BJ (cell line): Measurements from ENCODE around the gene INHBE. TPM values are rescaled to one million over a fixed set of nuclear protein-coding genes. Genes with fewer than 3 reads are reported as not detected.

Source experiments
- CTCF ChIA-PET: fragments of 350-600 bp; formaldehyde crosslinking; extraction: SDS; loops from one replicate; lab custom pipeline; 2021; ENCODE audit warnings: antibody characterized with exemption, inconsistent platforms; lab: Yijun Ruan, JAX
- POLR2A ChIA-PET: fragments of 300-600 bp; sonication (Branson Sonifier 250); formaldehyde crosslinking; extraction: SDS; loops from one replicate; lab custom pipeline; 2021; ENCODE audit warnings: antibody characterized with exemption; lab: Charles Lee
- DNase-seq: peaks from one replicate; pipeline ENCODE4 v3.0.0-alpha.2; 2011; ENCODE audit warnings: low read depth
- H3K27me3 ChIP-seq: 2 replicates; pipeline ENCODE4 v1.6.0; 2011; ENCODE audit warnings: low read length; ENCODE audit not compliant: control insufficient read depth, insufficient read depth
- H3K36me3 ChIP-seq: 2 replicates; pipeline ENCODE4 v1.5.1; 2011; ENCODE audit warnings: low read length; ENCODE audit not compliant: control insufficient read depth, insufficient read depth
- H3K4me3 ChIP-seq: 2 replicates; pipeline ENCODE4 v1.5.1; 2011; ENCODE audit warnings: low read depth, mild to moderate bottlenecking, control low read depth, low read length
- polyA plus RNA-seq: library from polyadenylated mRNA; depleted of rRNA; stranded (reverse); fragments of >200 nt; gene quantifications from 2 replicates; pipeline ENCODE4 v1.2.3, GENCODE V29; 2011
- TF ChIP-seq, protein P1 (sequence below): IDR thresholded peaks from 2 replicates; pipeline ENCODE4 v1.5.1; 2011; ENCODE audit warnings: low read depth, mild to moderate bottlenecking, control low read depth, inconsistent platforms, low read length, moderate library complexity; ENCODE audit not compliant: insufficient read depth

The INHBE gene
- polyA plus RNA-seq, 1 experiment, result 23.9 TPM

DNA sequence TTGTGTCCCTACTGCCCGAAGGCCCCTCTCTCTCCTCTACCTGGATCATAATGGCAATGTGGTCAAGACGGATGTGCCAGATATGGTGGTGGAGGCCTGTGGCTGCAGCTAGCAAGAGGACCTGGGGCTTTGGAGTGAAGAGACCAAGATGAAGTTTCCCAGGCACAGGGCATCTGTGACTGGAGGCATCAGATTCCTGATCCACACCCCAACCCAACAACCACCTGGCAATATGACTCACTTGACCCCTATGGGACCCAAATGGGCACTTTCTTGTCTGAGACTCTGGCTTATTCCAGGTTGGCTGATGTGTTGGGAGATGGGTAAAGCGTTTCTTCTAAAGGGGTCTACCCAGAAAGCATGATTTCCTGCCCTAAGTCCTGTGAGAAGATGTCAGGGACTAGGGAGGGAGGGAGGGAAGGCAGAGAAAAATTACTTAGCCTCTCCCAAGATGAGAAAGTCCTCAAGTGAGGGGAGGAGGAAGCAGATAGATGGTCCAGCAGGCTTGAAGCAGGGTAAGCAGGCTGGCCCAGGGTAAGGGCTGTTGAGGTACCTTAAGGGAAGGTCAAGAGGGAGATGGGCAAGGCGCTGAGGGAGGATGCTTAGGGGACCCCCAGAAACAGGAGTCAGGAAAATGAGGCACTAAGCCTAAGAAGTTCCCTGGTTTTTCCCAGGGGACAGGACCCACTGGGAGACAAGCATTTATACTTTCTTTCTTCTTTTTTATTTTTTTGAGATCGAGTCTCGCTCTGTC lies 1.8 kb downstream of the INHBE start:
- TF ChIP-seq, protein P1, sequence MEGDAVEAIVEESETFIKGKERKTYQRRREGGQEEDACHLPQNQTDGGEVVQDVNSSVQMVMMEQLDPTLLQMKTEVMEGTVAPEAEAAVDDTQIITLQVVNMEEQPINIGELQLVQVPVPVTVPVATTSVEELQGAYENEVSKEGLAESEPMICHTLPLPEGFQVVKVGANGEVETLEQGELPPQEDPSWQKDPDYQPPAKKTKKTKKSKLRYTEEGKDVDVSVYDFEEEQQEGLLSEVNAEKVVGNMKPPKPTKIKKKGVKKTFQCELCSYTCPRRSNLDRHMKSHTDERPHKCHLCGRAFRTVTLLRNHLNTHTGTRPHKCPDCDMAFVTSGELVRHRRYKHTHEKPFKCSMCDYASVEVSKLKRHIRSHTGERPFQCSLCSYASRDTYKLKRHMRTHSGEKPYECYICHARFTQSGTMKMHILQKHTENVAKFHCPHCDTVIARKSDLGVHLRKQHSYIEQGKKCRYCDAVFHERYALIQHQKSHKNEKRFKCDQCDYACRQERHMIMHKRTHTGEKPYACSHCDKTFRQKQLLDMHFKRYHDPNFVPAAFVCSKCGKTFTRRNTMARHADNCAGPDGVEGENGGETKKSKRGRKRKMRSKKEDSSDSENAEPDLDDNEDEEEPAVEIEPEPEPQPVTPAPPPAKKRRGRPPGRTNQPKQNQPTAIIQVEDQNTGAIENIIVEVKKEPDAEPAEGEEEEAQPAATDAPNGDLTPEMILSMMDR, result no peak
- no peaks in the 10 kb centered on the region for H3K36me3 ChIP-seq
- H3K27me3 ChIP-seq, result no peaks in the 10 kb centered on the region
- ChIA-PET POLR2A (no interaction called here), CTCF (interaction anchor here (0.6 to 16.7 kb wide), 13 partner anchors 9 to 216 kb away, joined by 3 to 411 read pairs (median 4); no protein-coding TSS in a partner anchor)
- H3K4me3 ChIP-seq, result no peak overlapping the region
- DNase-seq, result no peak

DNA sequence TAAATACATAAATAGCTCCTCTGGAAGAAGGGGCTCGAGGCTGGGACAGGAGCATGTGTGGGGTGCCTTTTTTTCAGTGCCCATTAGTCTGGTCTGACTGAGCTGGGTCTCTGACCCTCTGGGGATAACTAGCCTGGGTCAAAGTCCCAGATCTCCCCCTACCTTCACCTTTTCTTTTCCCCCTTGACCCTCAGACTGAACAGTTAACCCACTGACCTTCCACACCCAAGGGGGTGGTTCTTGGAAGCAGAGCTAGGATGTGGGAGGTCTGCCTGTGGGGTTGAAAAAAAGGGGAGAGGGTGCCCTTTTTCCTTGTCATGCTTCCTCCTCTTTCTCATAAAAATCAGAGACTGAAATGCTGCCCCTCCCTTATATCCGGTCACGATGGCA lies 3.6 kb downstream of the INHBE start:
- ChIA-PET CTCF (interaction anchor here (0.6 to 16.7 kb wide), 40 partner anchors 8 to 380 kb away, joined by 3 to 411 read pairs (median 4); partner anchors contain the start of genes ARHGAP9, DDIT3, NEMP1 and PIP4K2C), POLR2A (no interaction called here)
- no peaks in the 10 kb centered on the region for H3K36me3 ChIP-seq
- no peaks in the 10 kb centered on the region for H3K27me3 ChIP-seq
- TF ChIP-seq, protein P1, result no peak
- DNase-seq, result no peak
- peak overlapping the region; percentile 67 for H3K4me3 ChIP-seq

DNA sequence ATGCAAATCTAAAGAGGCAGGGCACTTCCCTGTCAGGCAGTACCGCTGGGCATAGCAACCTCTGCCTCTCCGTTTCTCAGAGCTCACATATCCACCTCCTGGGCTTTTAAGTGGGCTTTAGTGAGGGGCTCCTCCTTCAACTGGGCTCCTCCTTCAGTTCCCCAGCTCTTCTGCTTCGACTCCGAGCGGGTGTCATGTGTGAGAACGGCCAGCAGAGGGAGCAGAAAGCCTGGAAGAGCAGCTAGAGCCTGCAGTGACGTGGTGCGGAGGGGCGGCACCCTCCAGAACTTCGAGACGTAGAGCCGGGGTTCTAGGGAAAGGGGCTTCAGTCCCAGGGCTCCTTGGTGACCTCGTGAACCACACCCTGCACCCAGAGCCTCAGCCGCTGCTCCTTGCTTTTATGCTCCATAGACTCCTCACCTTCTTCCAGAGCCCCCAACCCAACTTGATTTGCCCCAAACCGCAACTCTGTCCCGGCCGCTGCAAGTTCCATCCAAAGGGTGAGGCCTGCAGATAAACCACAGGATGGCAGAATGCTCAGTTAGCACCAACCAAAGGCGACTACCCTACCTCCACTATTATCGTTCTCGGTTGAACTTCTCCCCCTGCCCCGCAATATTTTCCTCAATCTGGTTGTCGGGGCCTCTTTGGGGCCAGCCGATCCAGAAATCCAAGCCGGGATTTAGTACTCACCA lies 4.1 kb downstream of the INHBE start:
- CTCF ChIA-PET, result interaction anchor here (0.6 to 16.7 kb wide), 35 partner anchors 9 to 381 kb away, joined by 3 to 411 read pairs (median 4); partner anchors contain the start of genes ARHGAP9, DDIT3, NEMP1 and PIP4K2C
- Histone ChIP-seq H3K27me3 (no peaks in the 10 kb centered on the region), H3K4me3 (peak overlapping the region; percentile 67), H3K36me3 (no peaks in the 10 kb centered on the region)
- peak; percentile 71 for DNase-seq
- POLR2A ChIA-PET, result no interaction called here
- TF ChIP-seq, protein P1, result peak; percentile 97

DNA sequence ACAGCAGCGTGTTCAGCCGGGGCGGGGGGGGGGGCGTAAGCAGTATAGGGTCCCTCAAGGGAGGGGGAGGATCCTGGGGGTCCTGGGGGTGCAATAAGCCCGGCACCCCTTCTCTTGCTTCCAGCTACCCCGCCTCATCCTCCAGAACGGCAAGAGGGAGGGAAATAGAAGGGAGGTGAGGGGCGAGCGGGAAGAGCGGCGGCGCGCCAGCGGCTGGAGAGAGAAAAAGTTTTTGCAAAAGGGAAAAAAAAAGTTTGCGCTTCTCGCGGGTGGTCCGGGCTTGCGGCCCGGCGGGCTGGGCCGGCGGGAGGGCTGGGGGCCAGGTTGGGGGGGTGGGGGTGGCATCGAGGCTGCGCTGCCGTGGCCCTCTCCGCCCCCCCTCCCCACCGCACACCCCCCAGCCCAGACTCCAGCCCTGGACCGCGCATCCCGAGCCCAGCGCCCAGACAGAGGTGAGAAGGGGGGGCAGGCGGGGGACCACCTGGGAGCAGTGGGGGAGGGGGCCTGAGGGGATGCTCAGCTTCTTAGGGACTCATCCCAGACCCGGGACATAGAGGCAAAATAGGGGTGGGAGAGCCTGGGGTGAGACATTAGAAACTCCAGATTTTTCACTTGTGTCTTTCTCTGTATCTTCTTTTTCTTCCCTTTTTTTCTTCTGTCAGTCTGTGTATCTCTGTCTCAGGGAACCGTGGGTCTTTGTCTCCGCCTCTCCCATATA lies 4.8 kb downstream of the INHBE start, which contains the start of gene GLI1:
Gene GLI1, plus strand, starts transcription at position 36 of the 718 bp plus-strand sequence. CDS start 3,907 bp downstream, outside the sequence.
- Histone ChIP-seq H3K36me3 (no peaks in the 10 kb centered on the region), H3K4me3 (peak within 1 kb of the TSS; percentile 67), H3K27me3 (no peaks in the 10 kb centered on the region)
- ChIA-PET POLR2A (no interaction called here), CTCF (interaction anchor here (0.7 to 16.7 kb wide), 26 partner anchors 11 to 381 kb away, joined by 3 to 411 read pairs (median 4); partner anchors contain the start of genes B4GALNT1, NEMP1, PIP4K2C and SHMT2)
- TF ChIP-seq, protein P1, result no peak
- DNase-seq, result no peak
